GM21737 (cell line): Measurements from ENCODE around the gene RAPGEF5.

Experiments
- ATAC-seq: cut with Tn5 transposase; IDR thresholded peaks from one replicate; pipeline ENCODE4 v1.9.1; 2021; ENCODE audit warnings: mild to moderate bottlenecking, moderate library complexity; ENCODE audit not compliant: unreplicated experiment

RAPGEF5 gene

DNA sequence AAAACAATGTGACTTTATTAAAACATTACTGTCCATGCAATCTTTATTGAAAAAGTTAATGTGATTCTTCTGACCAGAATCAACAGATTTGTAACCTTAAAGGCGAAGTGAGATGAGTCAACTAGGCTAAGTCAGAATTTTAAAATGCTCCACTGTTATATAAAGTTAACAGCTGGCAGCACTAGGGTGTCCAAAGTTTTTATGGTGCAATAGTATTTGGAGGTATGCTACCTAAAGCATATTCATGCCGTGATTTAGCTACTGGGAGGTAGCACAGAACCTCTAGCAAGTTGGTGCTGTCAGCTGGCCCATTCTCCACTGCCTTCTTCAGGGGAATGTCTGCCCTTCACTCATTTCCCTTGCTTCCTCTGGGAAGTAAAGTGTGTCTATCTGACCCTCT, 126.7 kb downstream of the RAPGEF5 start:
- ATAC-seq: no peak

DNA sequence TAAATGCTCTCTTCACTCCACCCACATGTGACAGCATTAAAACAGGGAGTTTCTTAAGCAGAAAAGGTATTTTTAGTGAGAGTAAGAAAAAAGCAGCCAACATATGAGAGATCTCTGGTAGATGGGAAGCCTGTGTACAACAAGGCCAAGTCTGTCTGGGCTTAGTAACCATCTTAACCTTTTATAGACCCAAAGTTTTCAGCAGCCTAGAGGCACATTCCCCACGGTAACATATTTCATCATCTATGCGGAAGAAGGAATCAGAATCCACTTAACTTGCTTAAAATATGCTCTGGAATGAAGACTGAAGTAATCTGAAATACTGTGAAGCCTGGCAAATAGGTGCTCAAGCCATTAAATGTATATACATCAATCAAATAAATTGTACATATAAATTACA, 127.8 kb downstream of the RAPGEF5 start:
- no peak for ATAC-seq

DNA sequence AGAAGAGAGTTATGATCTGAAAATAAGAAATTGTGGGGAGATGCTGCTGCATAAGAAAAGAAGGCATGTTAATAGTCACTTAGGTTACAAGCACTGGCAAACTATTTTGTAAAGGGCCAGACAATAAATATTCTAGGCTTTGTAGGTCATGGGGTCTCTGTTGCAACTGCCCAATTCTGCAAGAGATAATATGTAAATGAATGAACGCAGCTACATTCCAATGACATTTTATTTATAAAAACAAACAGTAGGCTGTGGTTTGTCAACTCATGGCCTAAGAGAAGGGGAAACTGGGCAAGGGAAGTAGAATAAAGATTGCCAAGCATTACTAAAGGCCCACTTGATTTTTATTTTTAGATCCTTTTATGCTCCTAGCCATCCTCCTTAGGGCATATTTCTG, 133.1 kb downstream of the RAPGEF5 start:
- no peak for ATAC-seq

- no peak for ATAC-seq
Measured at GRCh38 chr7:22220941-22221340, 136.0 kb downstream of the RAPGEF5 start.

DNA sequence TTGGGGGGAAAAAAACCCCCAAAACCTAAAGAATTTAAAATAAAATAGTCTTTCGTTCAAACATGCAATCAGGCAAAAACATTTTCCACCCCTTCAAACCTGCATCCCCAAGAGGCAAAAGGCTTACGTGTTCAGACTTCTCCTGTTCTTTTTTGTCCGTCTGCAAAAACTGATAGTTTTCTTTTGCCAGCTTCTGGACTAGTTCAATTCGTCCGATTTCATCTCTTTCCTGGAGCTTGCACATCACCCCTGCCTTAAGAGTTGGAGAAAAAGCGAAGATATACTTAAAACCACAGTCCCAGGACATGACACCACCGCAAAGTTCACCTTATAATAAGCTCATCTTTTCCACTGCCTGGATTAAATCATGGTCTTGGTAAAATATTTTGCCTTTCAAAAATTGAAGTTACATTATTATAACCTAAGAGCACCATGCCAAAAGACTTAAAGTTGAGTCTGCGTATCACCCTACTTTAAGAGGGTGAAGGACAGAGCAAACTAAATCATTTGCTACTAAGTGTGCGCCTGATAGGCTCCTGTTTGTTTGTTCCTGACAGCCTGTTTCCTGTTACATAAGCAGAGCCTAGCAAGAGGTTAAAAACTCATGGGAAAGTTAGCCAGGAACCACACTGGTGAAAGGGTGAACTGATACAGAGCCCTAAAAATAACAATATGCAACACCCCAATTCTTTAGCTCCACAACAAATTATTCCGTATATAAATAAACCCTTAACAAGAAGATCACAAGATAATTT, 137.0 kb downstream of the RAPGEF5 start:
- ATAC-seq: no peak

DNA sequence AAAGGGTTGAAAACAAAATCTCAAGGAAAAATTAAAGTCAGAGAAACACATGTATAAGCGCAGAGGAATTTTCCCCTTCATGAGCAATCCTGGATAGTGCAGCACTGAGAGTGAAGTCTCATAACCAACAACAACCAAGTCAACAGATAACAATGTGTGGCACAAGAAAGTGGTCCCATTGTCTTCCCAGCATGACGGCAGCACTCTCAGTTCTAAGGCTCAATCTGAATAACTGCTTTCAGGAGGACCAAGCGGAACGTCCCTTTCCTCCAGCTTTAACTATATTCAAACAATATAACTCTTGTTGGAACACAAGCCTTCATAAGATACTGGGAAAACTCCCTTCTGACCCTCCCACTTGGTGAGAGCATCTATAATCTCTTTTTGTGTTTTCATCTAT, 137.9 kb downstream of the RAPGEF5 start:
- ATAC-seq: no peak

DNA sequence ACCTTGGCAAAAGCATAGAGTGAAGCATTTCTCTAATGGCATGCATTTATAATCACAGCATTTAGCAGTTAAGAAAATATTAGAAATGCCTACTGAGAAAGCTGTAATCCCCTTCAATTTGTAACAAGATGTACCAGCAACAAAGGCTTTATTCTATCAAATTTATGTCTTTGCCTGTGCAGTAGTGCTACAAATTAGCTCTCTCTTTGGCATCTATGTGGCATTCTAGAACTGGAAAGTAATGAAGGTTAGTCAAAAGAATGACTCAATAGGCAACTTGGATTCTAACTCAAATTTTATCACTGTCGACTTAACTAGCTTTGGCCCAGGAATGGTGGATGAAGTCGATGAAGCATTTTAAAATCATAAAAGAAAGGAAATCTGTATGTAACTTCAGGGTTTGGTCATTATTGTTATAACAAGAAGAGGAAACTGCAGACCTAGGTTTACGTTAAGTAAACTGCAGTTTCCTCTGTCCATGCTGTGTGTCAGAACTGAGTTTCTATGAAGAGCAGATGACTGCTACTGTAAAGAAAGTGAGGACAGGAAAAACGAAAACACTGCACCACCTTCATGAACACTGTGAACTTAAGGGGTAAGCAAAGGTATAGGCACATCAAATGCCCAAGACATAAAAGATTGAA, 140.0 kb downstream of the RAPGEF5 start:
- no peak for ATAC-seq

- ATAC-seq: no peak
Measured at GRCh38 chr7:22216309-22216708, 140.6 kb downstream of the RAPGEF5 start.

GRCh38 chr7:22214000-22214399, 143.0 kb downstream of the RAPGEF5 start:
- no peak for ATAC-seq

DNA sequence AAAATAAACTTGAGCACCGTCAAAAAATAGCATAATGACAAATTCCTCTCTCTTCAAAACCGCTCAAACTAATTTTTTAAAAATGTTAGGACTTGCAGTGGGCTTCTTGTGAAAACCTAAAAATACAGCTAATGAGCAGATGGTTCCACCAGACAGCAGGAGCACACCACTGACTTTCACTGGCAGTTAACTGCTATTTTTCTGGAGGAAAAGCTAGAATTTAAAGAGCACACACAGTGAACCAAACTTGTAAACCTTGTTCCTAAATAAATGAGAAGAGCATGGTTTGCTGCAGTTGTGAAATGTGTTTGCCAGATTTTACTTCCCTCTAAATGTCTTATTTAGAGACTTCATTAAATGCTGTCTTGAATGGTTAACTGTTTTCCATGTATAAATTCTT, 143.9 kb downstream of the RAPGEF5 start:
- no peak for ATAC-seq

GRCh38 chr7:22210967-22211366, 146.0 kb downstream of the RAPGEF5 start:
- ATAC-seq: no peak

- no peak for ATAC-seq
Measured at GRCh38 chr7:22210355-22210754, 146.6 kb downstream of the RAPGEF5 start.

DNA sequence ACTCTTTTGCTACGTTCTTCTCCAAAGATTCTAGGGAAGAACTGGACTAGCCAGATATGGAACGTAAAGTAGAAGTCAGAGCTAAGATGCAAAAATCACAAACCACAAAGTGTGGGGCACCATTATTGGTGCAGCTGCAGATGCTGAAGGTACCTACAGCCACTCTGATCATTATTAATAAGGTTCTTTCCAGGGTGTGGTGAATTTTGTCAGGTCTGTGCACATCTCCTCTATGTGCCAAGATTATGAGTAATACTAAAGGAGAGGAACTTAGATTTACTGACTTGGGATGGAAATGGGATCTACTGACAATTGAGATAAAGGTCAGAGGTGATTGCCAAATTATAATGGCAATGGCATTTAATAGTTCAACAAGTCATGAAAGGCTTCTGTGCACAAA, 148.2 kb downstream of the RAPGEF5 start:
- ATAC-seq: no peak

DNA sequence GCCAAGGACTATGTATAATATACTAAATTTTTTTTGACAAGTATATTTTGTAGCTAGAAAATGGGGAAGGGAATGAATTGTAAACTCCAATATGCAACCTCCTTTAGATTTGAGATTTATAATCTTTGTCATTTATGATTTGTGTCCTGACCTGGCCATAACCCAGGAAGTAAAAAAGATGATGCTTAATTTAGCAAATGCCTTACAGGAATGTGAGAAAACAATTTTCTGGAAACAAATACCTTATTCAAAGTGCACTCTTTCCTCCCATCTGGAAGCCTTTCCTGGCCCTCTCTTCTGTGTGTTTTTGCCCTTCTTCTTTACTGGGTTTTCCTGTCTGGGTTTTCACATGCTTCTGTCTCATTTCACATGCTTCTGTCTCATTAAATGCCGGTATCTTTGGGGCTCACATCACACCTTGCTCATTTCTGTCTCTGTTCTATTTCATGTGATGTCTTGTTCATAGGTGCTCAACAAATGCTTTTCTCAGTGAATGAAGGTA, 149.2 kb downstream of the RAPGEF5 start:
- no peak for ATAC-seq

GRCh38 chr7:22205631-22206030, 151.3 kb downstream of the RAPGEF5 start:
- no peak for ATAC-seq

DNA sequence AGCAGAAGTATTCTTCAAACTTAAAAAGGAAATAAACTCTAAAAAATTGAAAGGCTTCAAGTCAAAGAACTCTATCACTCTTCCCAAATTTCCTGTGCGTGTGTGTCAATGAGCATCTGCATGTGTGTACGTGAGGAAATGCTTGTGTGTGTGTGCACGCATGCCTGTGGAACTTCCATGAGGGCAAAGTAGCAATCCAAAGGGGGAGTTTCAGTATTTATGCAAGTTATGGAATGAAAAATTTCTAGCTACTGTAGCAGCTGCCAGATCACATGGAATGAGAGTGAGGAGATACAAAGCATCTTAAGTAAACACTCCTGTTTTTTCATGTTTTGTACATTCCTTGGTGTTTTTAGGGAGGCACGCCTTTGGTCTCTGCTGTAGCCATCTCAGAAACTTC, 152.6 kb downstream of the RAPGEF5 start:
- no peak for ATAC-seq

GRCh38 chr7:22202141-22202540, 154.8 kb downstream of the RAPGEF5 start:
- ATAC-seq: no peak

- ATAC-seq: no peak
Measured at GRCh38 chr7:22201186-22201880, 155.6 kb downstream of the RAPGEF5 start.

DNA sequence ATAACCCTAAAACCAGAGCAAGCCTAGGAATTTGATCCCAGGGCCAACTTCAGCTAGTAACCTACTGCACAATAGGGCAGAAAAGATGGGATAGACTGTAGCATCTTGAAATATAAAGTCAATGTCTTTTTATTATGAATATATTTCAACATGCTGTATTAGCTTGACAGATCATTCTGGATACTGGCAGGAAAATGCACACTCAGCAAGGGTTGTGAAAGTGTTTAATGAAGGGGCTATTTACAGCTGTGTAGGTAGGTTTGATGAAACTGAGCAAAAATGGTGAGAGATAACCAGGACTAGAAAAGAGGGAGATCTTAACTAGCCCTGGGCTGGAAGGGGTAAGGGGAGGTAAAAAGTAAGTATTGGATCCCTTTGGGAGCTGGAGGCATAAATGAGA, 156.2 kb downstream of the RAPGEF5 start:
- ATAC-seq: no peak

DNA sequence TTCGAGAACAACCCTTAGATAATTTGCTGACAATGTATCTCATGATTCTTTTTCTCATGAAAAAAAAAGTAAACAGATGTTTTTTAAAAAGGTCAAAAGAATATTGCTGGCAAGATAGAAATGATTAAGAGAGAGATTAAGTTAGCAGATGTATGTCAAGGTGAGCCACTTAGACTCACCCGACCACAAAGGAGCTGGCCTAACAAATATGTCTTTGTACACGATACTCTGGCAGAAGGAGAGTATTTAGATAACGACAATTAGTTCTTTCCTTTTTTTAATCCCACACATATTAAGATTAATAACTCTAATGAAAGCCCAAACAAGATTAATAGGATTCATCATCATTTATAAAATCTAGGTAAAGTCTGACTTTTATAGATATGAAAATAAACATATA, 156.7 kb downstream of the RAPGEF5 start:
- no peak for ATAC-seq

DNA sequence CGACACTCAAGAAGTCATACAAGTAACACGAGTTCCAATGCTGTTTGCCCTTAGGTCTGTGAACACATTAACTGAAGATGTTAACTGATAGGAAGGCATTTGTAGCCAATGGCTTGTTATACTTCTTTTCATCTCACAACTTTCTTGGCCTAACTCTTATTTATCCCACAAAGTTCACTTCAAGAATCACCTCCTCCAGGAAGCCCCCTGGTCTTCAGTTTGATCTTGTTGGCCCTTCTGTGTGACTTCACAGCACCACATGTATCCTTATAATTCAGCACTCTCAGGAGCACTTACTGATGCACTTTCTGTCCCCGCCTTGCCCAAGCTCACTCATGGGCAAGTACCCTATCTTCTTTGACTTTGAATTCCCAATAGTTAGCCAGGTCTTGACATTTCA, 159.6 kb downstream of the RAPGEF5 start:
- no peak for ATAC-seq

- ATAC-seq: no peak
Measured at GRCh38 chr7:22196429-22196828, 160.5 kb downstream of the RAPGEF5 start.
